Stimulated activated CD8-positive, alpha-beta memory T cell treated with anti-CD3 and anti-CD28 coated beads, Interleukin-7, amount 100 ng/mL, for 24 hours (primary cell): ENCODE results near the gene WNK3.
"Not testable (repeated sequence)": the region's sequence is repeated elsewhere in the genome, so short reads cannot be mapped to it uniquely, and the experiment has no call there.

Experiments used
- DNase-seq: peaks from one replicate; pipeline ENCODE4 v3.0.0-alpha.2; 2020; ENCODE audit warnings: low read depth

The WNK3 gene

GRCh38 chrX:54357414-54358377 lies at the start of gene WNK3:
Gene WNK3, minus strand, starts transcription at chrX:54358046.
- no peak for DNase-seq

- no peak for DNase-seq
Measured at GRCh38 chrX:54407266-54407665, 49.4 kb upstream of the WNK3 start.

GRCh38 chrX:54397113-54397512 lies 39.3 kb upstream of the WNK3 start:
- DNase-seq = no peak

DNA sequence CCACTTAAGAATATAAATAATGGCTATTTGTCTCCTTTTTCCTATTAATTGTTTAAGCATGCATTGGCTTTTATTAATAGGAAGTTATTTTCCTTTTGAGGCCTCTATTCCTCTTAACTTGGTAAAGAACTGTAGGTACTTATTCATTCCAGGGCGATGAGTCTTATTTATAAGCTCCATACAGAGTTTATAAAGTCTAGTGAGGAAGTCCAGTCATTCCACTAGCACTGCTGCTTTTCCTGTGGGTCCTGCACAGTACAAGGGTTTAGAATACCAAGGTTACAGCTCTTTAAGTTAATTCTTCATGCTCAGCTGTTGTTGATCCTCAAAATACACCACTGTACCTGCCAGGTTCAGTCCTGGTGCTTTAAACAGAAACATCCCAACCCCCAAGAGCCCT lies 28.5 kb upstream of the WNK3 start:
- DNase-seq = no peak

- not testable (repeated sequence) for DNase-seq
Measured at GRCh38 chrX:54384661-54385060, 26.8 kb upstream of the WNK3 start.

DNA sequence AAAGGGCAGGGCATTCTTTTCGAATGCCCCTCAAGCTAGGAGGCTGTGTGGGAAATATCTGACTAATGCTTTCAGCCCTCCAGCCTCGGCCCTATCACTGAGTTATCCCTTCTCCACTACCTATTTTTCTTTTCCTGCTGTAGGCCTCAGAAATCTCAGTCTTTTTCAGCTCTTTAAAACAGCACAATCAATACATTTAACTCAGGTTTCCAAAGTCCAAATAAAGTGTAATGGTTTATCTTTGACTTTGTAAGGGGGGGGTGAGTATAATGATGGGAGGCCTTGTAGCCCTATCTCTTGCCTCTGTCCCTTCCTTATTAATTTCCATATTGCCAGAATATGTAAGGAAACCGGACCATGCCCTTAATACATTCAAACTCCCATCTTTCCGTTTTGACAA lies 1.6 kb upstream of the WNK3 start:
- DNase-seq = no peak

GRCh38 chrX:54358424-54359211 lies 772 bp upstream of the WNK3 start:
- DNase-seq = no peak

DNA sequence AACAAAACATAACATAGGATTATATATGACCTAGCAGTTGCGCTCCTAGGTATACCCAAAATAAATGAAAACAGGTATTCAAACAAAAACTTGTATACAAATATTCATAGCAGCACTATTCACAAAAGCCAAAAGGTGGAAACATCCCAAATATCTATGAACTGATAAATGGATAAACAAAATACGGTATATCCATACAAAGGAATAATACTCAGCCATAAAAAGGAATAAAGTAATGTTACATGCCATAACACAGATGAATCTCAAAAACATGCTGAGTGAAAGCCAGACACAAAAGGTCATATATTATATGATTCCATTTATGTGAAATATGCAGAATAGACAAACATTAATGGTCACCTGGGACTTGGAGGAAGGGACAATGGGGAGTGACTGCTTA lies 5.2 kb downstream of the WNK3 start:
- DNase-seq = no peak

- DNase-seq = not testable (repeated sequence)
Measured at GRCh38 chrX:54337383-54337782, 20.5 kb downstream of the WNK3 start.

DNA sequence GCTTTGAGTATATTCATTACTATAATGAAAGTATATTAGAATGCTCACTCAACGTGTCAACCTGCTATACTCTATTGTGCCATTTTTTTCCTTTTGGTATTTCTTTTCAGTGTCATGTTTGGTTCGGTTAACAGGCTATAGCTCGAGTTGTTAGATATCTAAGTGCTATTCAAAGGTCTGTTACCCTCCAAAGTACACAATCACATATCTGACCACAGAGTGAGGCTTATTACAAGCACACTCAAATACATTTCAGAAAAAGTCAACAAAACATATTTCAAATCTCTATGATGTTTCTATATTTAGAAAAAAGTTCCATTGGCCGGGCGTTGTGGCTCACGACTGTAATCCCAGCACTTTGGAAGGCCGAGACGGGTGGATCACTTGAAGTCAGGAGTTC lies 32.8 kb downstream of the WNK3 start:
- no peak for DNase-seq

DNA sequence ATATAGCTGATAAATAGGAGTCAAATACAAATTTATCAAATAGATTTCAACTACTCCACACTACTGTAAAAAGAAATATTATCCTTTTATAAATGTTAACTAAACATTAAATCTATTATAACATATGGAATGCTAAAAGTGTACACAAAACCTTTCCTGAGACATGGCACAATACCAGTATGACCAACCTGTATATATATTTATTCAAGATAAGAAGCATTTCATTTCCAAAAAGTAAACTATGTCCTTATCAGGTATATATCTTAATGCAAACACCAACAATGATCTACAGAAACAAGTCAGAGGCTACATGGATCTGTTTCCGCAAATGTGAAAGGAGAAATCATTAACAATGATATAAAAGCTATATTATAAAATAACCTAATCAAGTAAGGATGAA lies 37.8 kb downstream of the WNK3 start:
- no peak for DNase-seq

GRCh38 chrX:54306379-54306778 lies 51.5 kb downstream of the WNK3 start:
- no peak for DNase-seq

GRCh38 chrX:54301516-54301915 lies 56.3 kb downstream of the WNK3 start:
- DNase-seq = no peak

DNA sequence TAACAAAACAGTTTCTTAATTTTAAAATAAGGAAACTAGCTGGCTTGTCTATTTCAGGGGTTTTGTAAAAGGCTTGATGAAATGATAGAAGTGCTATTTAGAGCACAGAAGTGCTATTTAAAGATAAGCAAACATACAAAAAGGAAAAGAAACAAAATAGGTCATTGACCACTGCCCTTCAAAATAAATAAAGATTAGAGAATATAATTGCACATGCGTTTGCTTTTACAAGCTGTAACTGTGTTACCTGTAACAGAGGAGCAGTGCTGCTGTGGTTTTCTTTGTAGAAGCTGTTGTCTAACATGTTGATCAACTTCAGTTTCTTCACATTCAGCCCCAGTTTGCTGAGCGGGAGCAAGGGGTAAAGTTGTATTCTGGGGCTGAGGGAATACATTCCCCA lies 63.5 kb downstream of the WNK3 start:
- DNase-seq = no peak

DNA sequence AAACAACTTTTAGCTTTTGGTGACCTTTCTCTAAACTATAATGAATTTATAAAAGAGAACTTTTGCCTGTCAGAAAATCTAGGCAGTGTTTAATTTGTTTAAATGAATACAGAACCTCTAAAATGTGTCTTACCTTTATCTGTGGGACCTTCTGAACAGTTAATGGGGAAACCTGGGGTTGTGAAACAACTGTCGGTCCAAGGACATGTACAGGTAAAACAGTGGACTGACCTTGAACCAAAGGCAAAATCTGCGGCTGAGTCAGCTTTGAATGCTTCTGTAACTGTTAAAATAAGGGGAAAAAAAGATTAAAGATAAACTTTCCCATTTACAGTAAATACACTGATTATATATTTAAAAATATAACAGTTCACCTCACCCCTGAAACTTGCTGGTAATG lies 65.1 kb downstream of the WNK3 start:
- DNase-seq = no peak

DNA sequence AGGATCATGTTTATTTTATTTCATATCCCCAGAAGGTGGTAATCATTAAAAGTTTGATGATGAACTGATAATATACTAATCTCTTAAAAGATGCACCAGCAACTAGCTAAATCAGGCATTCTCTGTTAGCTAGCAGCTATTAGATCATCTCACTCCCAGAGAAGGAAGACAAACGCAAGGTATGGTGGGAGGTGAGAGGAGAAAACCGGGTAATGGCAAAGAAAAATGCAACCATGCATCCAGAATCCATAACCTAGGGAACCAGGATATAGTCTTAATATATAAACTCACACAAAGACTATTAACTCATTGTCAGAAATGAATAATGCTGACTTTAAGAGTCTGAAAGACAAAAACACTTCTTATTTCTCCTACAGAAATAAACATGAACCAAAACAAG lies 66.1 kb downstream of the WNK3 start:
- no peak for DNase-seq

GRCh38 chrX:54288968-54289367 lies 68.9 kb downstream of the WNK3 start:
- no peak for DNase-seq

GRCh38 chrX:54288277-54288676 lies 69.6 kb downstream of the WNK3 start:
- no peak for DNase-seq

- no peak for DNase-seq
Measured at GRCh38 chrX:54281676-54282075, 76.2 kb downstream of the WNK3 start.

DNA sequence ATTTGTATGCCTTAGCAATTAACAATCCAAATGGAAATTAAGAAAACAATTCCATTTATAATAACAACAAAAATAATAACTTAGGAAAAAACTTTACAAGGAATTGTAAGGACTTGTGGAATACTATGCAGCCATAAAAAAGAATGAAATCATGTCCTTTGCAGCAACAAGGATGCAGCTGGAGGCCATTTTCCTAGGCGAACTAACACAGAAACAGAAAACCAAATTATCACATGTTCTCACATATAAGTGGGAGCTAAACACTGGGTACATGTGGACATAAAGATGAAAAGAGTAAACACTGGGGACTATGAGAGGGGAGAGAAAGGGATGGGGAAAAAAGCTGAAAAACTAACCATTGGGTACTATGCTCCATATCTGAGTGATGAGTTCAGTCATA lies 77.4 kb downstream of the WNK3 start:
- no peak for DNase-seq

- no peak for DNase-seq
Measured at GRCh38 chrX:54271664-54272063, 86.2 kb downstream of the WNK3 start.

DNA sequence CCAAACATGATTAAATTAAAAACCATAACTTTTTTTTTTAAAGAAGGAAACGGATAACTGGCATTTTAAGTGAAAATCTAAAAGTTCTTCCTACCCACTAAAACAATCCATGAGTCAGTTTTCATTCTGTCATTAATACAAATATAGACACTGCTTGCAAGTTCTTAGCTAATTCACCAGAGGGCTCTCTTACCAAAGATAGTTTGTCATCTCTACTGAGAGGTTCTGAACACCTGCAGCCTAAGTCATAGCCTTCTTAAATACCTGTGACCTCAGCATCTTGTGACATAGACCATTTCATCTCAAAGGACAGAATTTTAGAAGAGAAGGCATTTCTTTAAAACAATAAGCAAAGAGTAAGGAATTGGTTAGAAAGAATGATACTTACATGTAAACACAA lies 109.5 kb downstream of the WNK3 start:
- DNase-seq = no peak

- no peak for DNase-seq
Measured at GRCh38 chrX:54246866-54247265, 111.0 kb downstream of the WNK3 start.
